OCI-LY3 (cell line): Measurements from ENCODE around the gene SPOP.

Experiments
- H2AFZ ChIP-seq: fragments of 200-600, 300-600 bp; shearing (Covaris generic); 2 replicates; pipeline ENCODE4 v1.6.0; 2014; ENCODE audit warnings: antibody characterized with exemption, low read depth, low read length
- H3K27ac ChIP-seq: fragments of 200-600, 300-600 bp; sonication (generic); 2 replicates; pipeline ENCODE4 v1.5.1; 2014; ENCODE audit warnings: mild to moderate bottlenecking, low read length, moderate library complexity, mixed read lengths
- H3K27me3 ChIP-seq: fragments of 200-600, 300-600 bp; sonication (generic); 2 replicates; pipeline ENCODE4 v1.6.1; 2014; ENCODE audit warnings: low read depth, low read length, mixed read lengths
- H3K36me3 ChIP-seq: fragments of 200-600, 300-600 bp; sonication (generic); replicated peaks from 2 replicates; pipeline ENCODE3; 2014; ENCODE audit warnings: low read depth, low read length, mixed read lengths
- H3K4me1 ChIP-seq: fragments of 300-600, 200-600 bp; sonication (generic); 2 replicates; pipeline ENCODE4 v1.6.1; 2014; ENCODE audit warnings: low read length, mixed read lengths
- H3K4me2 ChIP-seq: fragments of 200-600, 300-600 bp; sonication (generic); 2 replicates; pipeline ENCODE4 v1.6.1; 2014; ENCODE audit warnings: low read length, mixed read lengths
- H3K4me3 ChIP-seq: fragments of 300-600, 200-600 bp; sonication (generic); 2 replicates; pipeline ENCODE4 v1.5.1; 2014; ENCODE audit warnings: antibody characterized with exemption, mild to moderate bottlenecking, low read length, moderate library complexity
- H3K79me2 ChIP-seq: fragments of 300-600, 200-600 bp; shearing (Covaris generic); 2 replicates; pipeline ENCODE4 v1.6.1; 2014; ENCODE audit warnings: mild to moderate bottlenecking, low read length, mixed read lengths
- H3K9ac ChIP-seq: fragments of 300-600, 200-600 bp; shearing (Covaris generic); 2 replicates; pipeline ENCODE4 v1.6.0; 2014; ENCODE audit warnings: mild to moderate bottlenecking, low read length, moderate library complexity
- H3K9me3 ChIP-seq: fragments of 200-600, 300-600 bp; shearing (Covaris generic); 2 replicates; pipeline ENCODE4 v1.6.1; 2014; ENCODE audit warnings: low read length, mixed read lengths; ENCODE audit not compliant: insufficient read depth
- H4K20me1 ChIP-seq: fragments of 200-600, 300-600 bp; sonication (generic); 2 replicates; pipeline ENCODE4 v1.6.1; 2016; ENCODE audit warnings: low read length, mixed read lengths; ENCODE audit not compliant: insufficient read depth
- CTCF ChIP-seq: fragments of 200-600, 300-600 bp; sonication (generic); IDR thresholded peaks from 2 replicates; pipeline ENCODE4 v1.5.1; 2014; ENCODE audit warnings: antibody characterized with exemption, low read length, low read depth
- EZH2phosphoT487 ChIP-seq: fragments of 200-600 bp; shearing (Covaris generic); IDR thresholded peaks from 2 replicates; pipeline ENCODE4 v1.6.1; 2018; ENCODE audit warnings: antibody characterized with exemption, mixed run types, low read depth

SPOP gene

GRCh38 chr17:49564638-49565037 lies 113.3 kb downstream of the SPOP start:
- Histone ChIP-seq H3K79me2 (no peaks in the 10 kb centered on the region), H2AFZ (no peak overlapping the region), H3K4me2 (no peak overlapping the region), H3K4me1 (peaks cover 10% of the 10 kb centered on the region), H3K36me3 (no peaks in the 10 kb centered on the region), H3K9me3 (no peaks in the 10 kb centered on the region), H3K4me3 (no peak overlapping the region), H3K27ac (no peak overlapping the region), H3K9ac (no peak overlapping the region), H3K27me3 (0 out of 2 replicates have a peak, but pooled peaks cover 5% of the 10 kb centered on the region), H4K20me1 (no peaks in the 10 kb centered on the region)
- TF ChIP-seq CTCF = no peak
- TF ChIP-seq EZH2phosphoT487 = no peak

- no peaks in the 10 kb centered on the region for H4K20me1 ChIP-seq
- no peak overlapping the region for H2AFZ ChIP-seq
- no peak overlapping the region for H3K4me3 ChIP-seq
- no peaks in the 10 kb centered on the region for H3K9me3 ChIP-seq
- no peaks in the 10 kb centered on the region for H3K27me3 ChIP-seq
- H3K4me2 ChIP-seq = peak overlapping the region; percentile 39; the same call in 1 of the 2 replicates
- no peak overlapping the region for H3K9ac ChIP-seq
- no peak for TF ChIP-seq EZH2phosphoT487
- peak; percentile 82 for TF ChIP-seq CTCF
- H3K4me1 ChIP-seq = peaks cover 7% of the 10 kb centered on the region
- no peaks in the 10 kb centered on the region for H3K36me3 ChIP-seq
- H3K27ac ChIP-seq = no peak overlapping the region
- H3K79me2 ChIP-seq = no peaks in the 10 kb centered on the region
Observed at GRCh38 chr17:49557312-49558024, 120.4 kb downstream of the SPOP start.

DNA sequence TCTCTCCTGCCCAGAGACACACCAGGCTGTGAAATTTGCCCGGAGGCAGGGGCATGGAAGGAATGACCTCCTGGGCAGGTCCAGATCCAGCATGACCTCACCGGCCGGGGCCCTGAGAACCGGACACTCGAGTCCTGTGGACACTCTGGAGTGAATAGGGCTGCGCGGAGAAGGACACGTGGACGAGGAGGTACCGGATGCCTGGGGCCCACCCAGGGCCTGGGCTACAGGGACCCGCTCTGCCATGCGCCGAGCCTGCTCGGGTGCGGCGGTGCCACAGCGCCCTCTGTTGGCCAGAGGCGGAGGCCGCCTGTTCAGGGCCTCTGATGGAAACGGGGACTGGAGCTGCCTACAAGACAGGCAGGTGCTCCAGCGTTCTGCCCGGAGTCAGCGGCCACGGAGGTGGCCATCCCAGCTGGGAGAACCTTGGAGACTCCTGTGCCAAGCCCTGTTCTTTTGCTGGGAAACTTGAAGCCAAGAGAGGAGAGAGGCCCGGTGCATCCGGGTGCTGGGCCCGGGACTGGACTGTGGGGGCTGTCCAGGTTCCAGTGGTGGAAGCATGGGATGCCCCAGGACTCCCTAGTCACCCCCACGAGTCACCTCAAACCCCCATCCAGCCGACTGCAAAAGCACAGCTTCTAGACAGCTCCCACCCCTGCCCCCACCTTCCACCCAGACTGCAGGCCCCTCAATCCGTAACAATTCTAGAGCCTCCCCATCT lies 121.5 kb downstream of the SPOP start:
- Histone ChIP-seq H3K4me1 (peaks cover 7% of the 10 kb centered on the region), H3K36me3 (no peaks in the 10 kb centered on the region), H3K9ac (peak overlapping the region; percentile 64), H3K4me3 (peak overlapping the region; percentile 68), H3K79me2 (no peaks in the 10 kb centered on the region), H3K27me3 (no peaks in the 10 kb centered on the region), H4K20me1 (no peaks in the 10 kb centered on the region), H2AFZ (peak overlapping the region; percentile 99), H3K27ac (no peak overlapping the region), H3K4me2 (peak overlapping the region; percentile 96), H3K9me3 (no peaks in the 10 kb centered on the region)
- TF ChIP-seq EZH2phosphoT487 (no peak), CTCF (peak; percentile 93)

- Histone ChIP-seq H3K4me3 (peak overlapping the region; percentile 68), H3K27me3 (no peaks in the 10 kb centered on the region), H3K4me1 (peaks cover 7% of the 10 kb centered on the region), H3K9me3 (no peaks in the 10 kb centered on the region), H4K20me1 (no peaks in the 10 kb centered on the region), H3K36me3 (no peaks in the 10 kb centered on the region), H3K4me2 (peak overlapping the region; percentile 96), H3K79me2 (no peaks in the 10 kb centered on the region), H3K9ac (peak overlapping the region; percentile 64), H2AFZ (peak overlapping the region; percentile 99), H3K27ac (no peak overlapping the region)
- TF ChIP-seq CTCF (no peak), EZH2phosphoT487 (no peak)
Observed at GRCh38 chr17:49555495-49556222, 122.2 kb downstream of the SPOP start.
